H1 (cell line): ENCODE data around the gene DNTTIP2. TPM values are rescaled to one million over a fixed set of nuclear protein-coding genes. Genes with fewer than 3 reads are reported as not detected.

Experiments
- CTCF ChIA-PET: fragments of 300-600 bp; sonication (Branson Sonifier 250); formaldehyde crosslinking; loops from one replicate; lab custom pipeline; 2021; ENCODE audit not compliant: partially characterized antibody; lab: Charles Lee
- POLR2A ChIA-PET: fragments of 300-600 bp; sonication (Branson Sonifier 250); formaldehyde crosslinking; loops from one replicate; lab custom pipeline; 2021; ENCODE audit warnings: inconsistent platforms; ENCODE audit not compliant: partially characterized antibody; lab: Charles Lee
- DNase-seq, 2 experiments: peaks; one replicate each; pipeline versions ENCODE4 v3.0.0 to v3.0.0-alpha.2; 2010 to 2022; ENCODE audit warnings: low spot score in 2 of 2, low read depth in 1 of 2, mixed read lengths in 1 of 2
- FAIRE-seq: peaks from 2 replicates; lab custom pipeline; 2011; peaks lifted over from hg19 to GRCh38; lab: Jason Lieb, UNC
- H2AFZ ChIP-seq: 2 replicates; pipeline ENCODE4 v1.8.1; 2012; ENCODE audit warnings: low read length, inconsistent platforms
- H2AK5ac ChIP-seq: 2 replicates; pipeline ENCODE4 v1.6.1; 2013; ENCODE audit warnings: low read depth, low read length
- H2BK120ac ChIP-seq: replicated peaks from 2 replicates; pipeline ENCODE3; 2013; ENCODE audit warnings: low read depth, low read length, inconsistent platforms
- H2BK12ac ChIP-seq: 2 replicates; pipeline ENCODE4 v1.6.1; 2013; ENCODE audit warnings: low read depth, low read length
- H2BK15ac ChIP-seq: 2 replicates; pipeline ENCODE4 v1.6.1; 2013; ENCODE audit warnings: low read length
- H2BK20ac ChIP-seq: 2 replicates; pipeline ENCODE4 v1.6.1; 2013; ENCODE audit warnings: low read length
- H2BK5ac ChIP-seq: 2 replicates; pipeline ENCODE4 v1.6.1; 2013; ENCODE audit warnings: low read depth, low read length
- H3K14ac ChIP-seq: 2 replicates; pipeline ENCODE4 v1.6.1; 2013; ENCODE audit warnings: inconsistent platforms; ENCODE audit not compliant: insufficient read length
- H3K18ac ChIP-seq: 2 replicates; pipeline ENCODE4 v1.6.1; 2013; ENCODE audit warnings: low read length; ENCODE audit errors: extremely low read depth
- H3K23ac ChIP-seq: 2 replicates; pipeline ENCODE4 v1.6.1; 2013; ENCODE audit warnings: inconsistent platforms; ENCODE audit not compliant: insufficient read length
- H3K23me2 ChIP-seq: 2 replicates; pipeline ENCODE4 v1.6.1; 2013; ENCODE audit warnings: low read depth, low read length
- H3K27ac ChIP-seq: 2 replicates; pipeline ENCODE4 v1.6.1; 2011; ENCODE audit warnings: low read depth, low read length, inconsistent platforms
- H3K27me3 ChIP-seq, 4 experiments: replicated peaks in 1 of 4; 1 replicate in 1 of 4; 2 replicates in 3 of 4; pipeline versions ENCODE4 v1.6.1 to v1.8.1; 2011 to 2013; ENCODE audit warnings: low read length in 3 of 4, mild to moderate bottlenecking in 3 of 4, inconsistent platforms in 2 of 4, mixed read lengths in 2 of 4, moderate library complexity in 1 of 4; ENCODE audit not compliant: control insufficient read depth in 3 of 4, insufficient read depth in 3 of 4; ENCODE audit errors: extremely low read depth in 1 of 4
- H3K36me3 ChIP-seq, 4 experiments: 2 replicates each; pipeline versions ENCODE4 v1.6.1 to v1.8.1; 2011 to 2013; ENCODE audit warnings: mild to moderate bottlenecking in 4 of 4, low read length in 3 of 4, moderate library complexity in 2 of 4, control low read depth in 1 of 4, inconsistent platforms in 1 of 4; ENCODE audit not compliant: insufficient read depth in 4 of 4, control insufficient read depth in 2 of 4
- H3K4ac ChIP-seq: replicated peaks from 2 replicates; pipeline ENCODE3; 2013; ENCODE audit warnings: low read length, low read depth, mixed read lengths, inconsistent platforms; ENCODE audit not compliant: insufficient read length
- H3K4me1 ChIP-seq, 4 experiments: replicated peaks in 1 of 4; 1 replicate in 1 of 4; 2 replicates in 3 of 4; pipeline versions ENCODE4 v1.6.1 to v1.8.1; 2011 to 2013; ENCODE audit warnings: low read length in 3 of 4, inconsistent platforms in 2 of 4, mixed read lengths in 1 of 4; ENCODE audit not compliant: insufficient read depth in 4 of 4, control insufficient read depth in 3 of 4
- H3K4me2 ChIP-seq, 2 experiments: 2 replicates each; pipeline versions ENCODE4 v1.6.1 to v1.8.1; 2011 to 2013; ENCODE audit warnings: low read depth in 2 of 2, low read length in 2 of 2, control low read depth in 1 of 2, inconsistent platforms in 1 of 2, mild to moderate bottlenecking in 1 of 2; ENCODE audit not compliant: insufficient read depth in 1 of 2
- H3K4me3 ChIP-seq, 4 experiments: fragments of 200-600, 300-600 bp in 1 of 4; sonication (generic), shearing (Covaris generic), sonication (Bioruptor Twin) in 1 of 4; 2 replicates each; pipeline versions ENCODE4 v1.5.1 to v1.8.1; 2011 to 2016; ENCODE audit warnings: low read length in 4 of 4, low read depth in 3 of 4, control low read depth in 2 of 4, inconsistent platforms in 2 of 4, mild to moderate bottlenecking in 2 of 4, mixed read lengths in 1 of 4, moderate library complexity in 1 of 4; ENCODE audit not compliant: insufficient read depth in 2 of 4; ENCODE audit errors: extremely low read depth in 1 of 4
- H3K56ac ChIP-seq: replicated peaks from 2 replicates; pipeline ENCODE3; 2013; ENCODE audit warnings: low read depth, mild to moderate bottlenecking, mixed read lengths, low read length, inconsistent platforms; ENCODE audit not compliant: insufficient read length
- H3K79me1 ChIP-seq: 2 replicates; pipeline ENCODE4 v1.6.1; 2013; ENCODE audit warnings: low read depth, low read length, control low read depth
- H3K79me2 ChIP-seq, 2 experiments: 2 replicates each; pipeline versions ENCODE4 v1.6.1 to v1.8.1; 2012 to 2013; ENCODE audit warnings: low read length in 2 of 2, mild to moderate bottlenecking in 2 of 2, inconsistent platforms in 1 of 2; ENCODE audit not compliant: insufficient read depth in 2 of 2, control insufficient read depth in 1 of 2
- H3K9ac ChIP-seq, 4 experiments: replicated peaks in 1 of 4; 1 replicate in 1 of 4; 2 replicates in 3 of 4; pipeline versions ENCODE4 v1.6.1 to v1.8.1; 2011 to 2013; ENCODE audit warnings: low read depth in 3 of 4, low read length in 3 of 4, control low read depth in 2 of 4, mild to moderate bottlenecking in 2 of 4, moderate library complexity in 2 of 4, inconsistent platforms in 1 of 4; ENCODE audit errors: extremely low read depth in 1 of 4
- H3K9me3 ChIP-seq, 2 experiments: 2 replicates each; pipeline versions ENCODE4 v1.6.1 to v1.8.1; 2012 to 2013; ENCODE audit warnings: mild to moderate bottlenecking in 2 of 2, moderate library complexity in 2 of 2, control low read depth in 1 of 2, inconsistent platforms in 1 of 2, low read depth in 1 of 2, low read length in 1 of 2, mixed read lengths in 1 of 2; ENCODE audit not compliant: insufficient read depth in 2 of 2
- H4K20me1 ChIP-seq, 2 experiments: replicated peaks in 1 of 2; 2 replicates each; pipeline versions ENCODE3 to v1.8.1; 2011 to 2013; ENCODE audit warnings: inconsistent platforms in 2 of 2, low read length in 2 of 2, mild to moderate bottlenecking in 1 of 2; ENCODE audit not compliant: insufficient read depth in 2 of 2, control insufficient read depth in 1 of 2
- H4K5ac ChIP-seq: 2 replicates; pipeline ENCODE4 v1.6.1; 2013; ENCODE audit warnings: low read length, low read depth, mixed read lengths, inconsistent platforms; ENCODE audit not compliant: insufficient read length
- H4K8ac ChIP-seq: 2 replicates; pipeline ENCODE4 v1.8.0; 2013; ENCODE audit warnings: mild to moderate bottlenecking, moderate library complexity, low read length, inconsistent platforms; ENCODE audit not compliant: insufficient read depth; ENCODE audit errors: extremely low read depth
- H4K91ac ChIP-seq: replicated peaks from 2 replicates; pipeline ENCODE3; 2013; ENCODE audit warnings: low read length, mixed read lengths, inconsistent platforms; ENCODE audit not compliant: insufficient read length
- ASH2L ChIP-seq: fragments of 200-600, 300-600 bp; sonication (generic); IDR thresholded peaks from one replicate; pipeline ENCODE4 v1.7.1; 2017; ENCODE audit warnings: low read length
- CBX5 ChIP-seq: fragments of 300-800, 300-1000 bp; sonication (generic); IDR thresholded peaks from 2 replicates; pipeline ENCODE4 v1.7.1; 2016; ENCODE audit warnings: antibody characterized with exemption, low read length, low read depth
- CHD1 ChIP-seq: IDR thresholded peaks from 2 replicates; pipeline ENCODE4 v1.6.1; 2012; ENCODE audit warnings: low read depth, low read length, improper control_type of control experiment
- EGR1 ChIP-seq: IDR thresholded peaks from 2 replicates; pipeline ENCODE4 v1.6.1; 2011; ENCODE audit warnings: low read depth, low read length, borderline replicate concordance
- EZH2 ChIP-seq: fragments of 200-600 bp; sonication (generic); IDR thresholded peaks from 2 replicates; pipeline ENCODE4 v1.7.1; 2012; ENCODE audit warnings: low read depth, mild to moderate bottlenecking, moderate library complexity, low read length, inconsistent platforms; ENCODE audit not compliant: severe bottlenecking
- MAFK ChIP-seq: IDR thresholded peaks from 2 replicates; pipeline ENCODE4 v1.6.1; 2012; ENCODE audit warnings: low read depth, mild to moderate bottlenecking, improper control_type of control experiment, low read length
- MAX ChIP-seq: IDR thresholded peaks from 2 replicates; pipeline ENCODE4 v1.6.1; 2012; ENCODE audit warnings: inconsistent platforms
- PHF8 ChIP-seq: fragments of 200-600 bp; sonication (generic); conservative IDR thresholded peaks from 2 replicates; pipeline ENCODE4 v1.7.1; 2012; ENCODE audit warnings: low read depth, mild to moderate bottlenecking, inconsistent platforms, low read length, moderate library complexity
- POU5F1 ChIP-seq: IDR thresholded peaks from 2 replicates; pipeline ENCODE4 v1.6.1; 2011; ENCODE audit warnings: low read depth, mild to moderate bottlenecking, low read length, moderate library complexity
- RFX5 ChIP-seq: IDR thresholded peaks from 2 replicates; pipeline ENCODE4 v1.6.1; 2011; ENCODE audit warnings: low read depth, low read length, improper control_type of control experiment, borderline replicate concordance
- TAF1 ChIP-seq: IDR thresholded peaks from 2 replicates; pipeline ENCODE4 v1.6.1; 2011; ENCODE audit warnings: mild to moderate bottlenecking, low read depth, low read length
- YY1 ChIP-seq: IDR thresholded peaks from 2 replicates; pipeline ENCODE4 v1.6.1; 2011; ENCODE audit warnings: low read depth, mild to moderate bottlenecking, low read length
- WGBS, 2 experiments: shearing (Covaris generic) in 1 of 2; methylation state at CpG; one replicate each; pipeline versions ENCODE4 v1.1.6 to v1.1.7; 2013 to 2015; ENCODE audit warnings: low lambda C conversion rate in 2 of 2, mixed read lengths in 2 of 2, inconsistent platforms in 1 of 2, low coverage in 1 of 2, missing lambda C conversion rate in 1 of 2; ENCODE audit not compliant: insufficient replicate concordance in 2 of 2, insufficient coverage in 1 of 2, insufficient read length in 1 of 2; ENCODE audit errors: extremely low coverage in 1 of 2, missing lambda C conversion rate in 1 of 2; 5-methylcytosine and 5-hydroxymethylcytosine counted together
- polyA plus RNA-seq, 7 experiments: library from polyadenylated mRNA; depleted of rRNA in 3 of 7; stranded (reverse) in 5 of 7; unstranded in 2 of 7; fragments of >200 nt in 5 of 7; fragments of 200-250 nt in 2 of 7; gene quantifications; 1 replicate in 5 of 7; 2 replicates in 1 of 7; 4 replicates in 1 of 7; pipeline versions ENCODE4 v1.2.1 to v1.2.3, GENCODE V29; 2011 to 2013; ENCODE audit warnings: missing spikeins in 2 of 7, mixed read lengths in 2 of 7
- total RNA-seq: library from RNA; stranded (reverse); fragmentation: NEBNext Ultra II Directional; extraction: Animal tissue kit (Norgen Biotek cat#: 25700); gene quantifications from 2 replicates; pipeline ENCODE4 v1.2.1, GENCODE V29; 2021

DNTTIP2 gene
- total and polyA plus RNA-seq, 2 of the 8 experiments (the other 6 are each of a cell fraction or from before 2014, with no cell fraction given), result 6.3 to 80.4 TPM

GRCh38 chr1:93907718-93908117, 28.7 kb upstream of the DNTTIP2 start:
- Histone ChIP-seq H3K18ac (no peak overlapping the region), H3K23me2 (peaks cover 10% of the 10 kb centered on the region), H4K5ac (no peak overlapping the region), H3K79me1 (no peaks in the 10 kb centered on the region; the same call in 1 of the 2 replicates), H4K20me1 (no peaks in the 10 kb centered on the region), H3K27me3 (0 out of 7 replicates have a peak, but pooled peaks cover 0 to 2% (median 1%) of the 10 kb centered on the region in 4 experiments), H2BK5ac (no peak overlapping the region), H2BK120ac (no peak overlapping the region), H3K4me2 (peak overlapping the region; percentile 83 to 92), H3K27ac (no peak overlapping the region), H3K14ac (no peak overlapping the region), H3K79me2 (peaks cover 0 to 44% of the 10 kb centered on the region in 2 experiments; a peak in 2 of 4 replicates), H2BK12ac (no peak overlapping the region), H4K8ac (no peak overlapping the region), H3K23ac (no peak overlapping the region), H3K56ac (no peak overlapping the region), H3K4ac (no peak overlapping the region), H3K36me3 (no peaks in the 10 kb centered on the region), H3K9ac (no peak overlapping the region), H2AFZ (no peak overlapping the region), H3K4me1 (peaks cover 0 to 3% (median 2%) of the 10 kb centered on the region in 4 experiments; a peak in 2 of 7 replicates), H3K4me3 (peak overlapping the region in 1 of 4 experiments; percentile 91; a peak in 2 of 8 replicates), H2BK20ac (no peak overlapping the region), H3K9me3 (no peaks in the 10 kb centered on the region), H2BK15ac (no peak overlapping the region), H2AK5ac (no peak overlapping the region), H4K91ac (no peak overlapping the region)
- POLR2A ChIA-PET, result no interaction called here
- FAIRE-seq (no peak), DNase-seq (no peak)
- WGBS, 2 experiments, result 81% methylated on average over 3 of the region's 3 CpGs; no CpG with 5 or more reads in 1 of the 2 experiments
- CTCF ChIA-PET, result interaction anchor here (0.6 to 1.5 kb wide), 3 partner anchors 13 to 74 kb away, joined by 3 read pairs; no protein-coding TSS in a partner anchor
- TF ChIP-seq EGR1 (no peak), RFX5 (no peak), MAX (no peak), POU5F1 (no peak), EZH2 (no peak), PHF8 (no peak), YY1 (no peak), ASH2L (no peak), MAFK (no peak), CBX5 (no peak), TAF1 (no peak), CHD1 (no peak)
